WI38 (cell line): ENCODE data around the gene STK4.
A peak's percentile ranks its signal among the peaks of the same experiment; 100 is the strongest.

Experiments used
- H3K4me3 ChIP-seq: 2 replicates; pipeline ENCODE4 v1.5.1; 2011; ENCODE audit warnings: low read depth, mild to moderate bottlenecking, control low read depth, low read length
- CTCF ChIP-seq: IDR thresholded peaks from 2 replicates; pipeline ENCODE4 v1.5.1; 2012; ENCODE audit warnings: low read depth, mild to moderate bottlenecking, control low read depth, low read length

Gene STK4

GRCh38 chr20:45111799-45112471 is 145.6 kb downstream of the STK4 start:
- TF ChIP-seq CTCF = peak; percentile 59
- no peak overlapping the region for H3K4me3 ChIP-seq

- no peak for TF ChIP-seq CTCF
- no peak overlapping the region for H3K4me3 ChIP-seq
Observed at GRCh38 chr20:45112754-45113153, 146.4 kb downstream of the STK4 start.

- H3K4me3 ChIP-seq = no peak overlapping the region
- no peak for TF ChIP-seq CTCF
Observed at GRCh38 chr20:45113865-45114264, 147.6 kb downstream of the STK4 start.

GRCh38 chr20:45114465-45115385 is 148.4 kb downstream of the STK4 start, which contains the start of gene WFDC5:
TSS of gene WFDC5 (minus strand) at chr20:45115174. CDS start at chr20:45115083, 91 bp downstream.
- TF ChIP-seq CTCF = no peak
- no peak within 1 kb of the TSS for H3K4me3 ChIP-seq

GRCh38 chr20:45115386-45115774 is 149.1 kb downstream of the STK4 start:
- no peak for TF ChIP-seq CTCF
- no peak overlapping the region for H3K4me3 ChIP-seq

GRCh38 chr20:45115829-45116228 is 149.5 kb downstream of the STK4 start:
- TF ChIP-seq CTCF = no peak
- H3K4me3 ChIP-seq = no peak overlapping the region

GRCh38 chr20:45117581-45117980 is 151.3 kb downstream of the STK4 start:
- no peak overlapping the region for H3K4me3 ChIP-seq

More at GRCh38 chr20:45117581-45117980, 151.3 kb downstream of the STK4 start:
- no peak for TF ChIP-seq CTCF
